CD14-positive monocyte (primary cell): ENCODE measurements around the gene LAMB4. TPM values are rescaled to one million over a fixed set of nuclear protein-coding genes. Genes with fewer than 3 reads are reported as not detected.

Experiments
- DNase-seq, 3 donors: peaks; one replicate each; pipeline ENCODE4 v3.0.0-alpha.2; 2011 to 2022
- H2AFZ ChIP-seq: 2 replicates; pipeline ENCODE4 v1.6.0; 2012; ENCODE audit warnings: mild to moderate bottlenecking, low read depth, low read length, inconsistent platforms; ENCODE audit not compliant: insufficient read depth, poor library complexity, severe bottlenecking
- H3K27ac ChIP-seq, 2 donors: 1 replicate in 1 of 2; 2 replicates in 1 of 2; pipeline ENCODE4 v1.5.1; 2012 to 2013; ENCODE audit warnings: low read length in 2 of 2, control low read depth in 1 of 2, inconsistent platforms in 1 of 2, low read depth in 1 of 2, mild to moderate bottlenecking in 1 of 2
- H3K27me3 ChIP-seq, 2 donors: one replicate each; pipeline versions ENCODE4 v1.6.0 to v1.6.1; 2011 to 2013; ENCODE audit warnings: low read length in 2 of 2; ENCODE audit not compliant: control insufficient read depth in 2 of 2, insufficient read depth in 2 of 2
- H3K36me3 ChIP-seq, 2 donors: replicated peaks in 1 of 2; 1 replicate in 1 of 2; 2 replicates in 1 of 2; pipeline versions ENCODE4 v1.5.1 to v1.6.1; 2012 to 2013; ENCODE audit warnings: low read length in 2 of 2, control low read depth in 1 of 2, inconsistent platforms in 1 of 2, mild to moderate bottlenecking in 1 of 2; ENCODE audit not compliant: insufficient read depth in 2 of 2, control insufficient read depth in 1 of 2
- H3K4me1 ChIP-seq, 2 donors: 1 replicate in 1 of 2; 2 replicates in 1 of 2; pipeline versions ENCODE4 v1.5.1 to v1.6.1; 2012 to 2013; ENCODE audit warnings: low read length in 2 of 2, control low read depth in 1 of 2, inconsistent platforms in 1 of 2, mild to moderate bottlenecking in 1 of 2, moderate library complexity in 1 of 2; ENCODE audit not compliant: insufficient read depth in 2 of 2, control insufficient read depth in 1 of 2
- H3K4me2 ChIP-seq: replicated peaks from 2 replicates; pipeline ENCODE3; 2012; ENCODE audit warnings: low read length, moderate library complexity, mild to moderate bottlenecking; ENCODE audit not compliant: poor library complexity, severe bottlenecking; ENCODE audit errors: extremely low read depth
- H3K4me3 ChIP-seq, 3 experiments: fragments of 200-600 bp in 1 of 3; sonication (generic) in 1 of 3; replicated peaks in 1 of 3; 1 replicate in 2 of 3; 2 replicates in 1 of 3; pipeline ENCODE4 v1.5.1; 2011 to 2013; ENCODE audit warnings: low read length in 3 of 3, mild to moderate bottlenecking in 3 of 3, control low read depth in 2 of 3, low read depth in 2 of 3, inconsistent platforms in 1 of 3, moderate library complexity in 1 of 3
- H3K79me2 ChIP-seq: 2 replicates; pipeline ENCODE4 v1.6.0; 2012; ENCODE audit warnings: mild to moderate bottlenecking, control low read depth, inconsistent platforms, low read length, moderate library complexity; ENCODE audit not compliant: insufficient read depth
- H3K9ac ChIP-seq: 2 replicates; pipeline ENCODE4 v1.6.0; 2017; ENCODE audit warnings: low read length, mild to moderate bottlenecking; ENCODE audit not compliant: insufficient read depth, poor library complexity, severe bottlenecking
- H3K9me3 ChIP-seq, 2 donors: replicated peaks in 1 of 2; 1 replicate in 1 of 2; 2 replicates in 1 of 2; pipeline versions ENCODE4 v1.5.1 to v1.6.1; 2012 to 2013; ENCODE audit warnings: low read length in 2 of 2, control low read depth in 1 of 2; ENCODE audit not compliant: control insufficient read depth in 1 of 2, insufficient read depth in 1 of 2
- H4K20me1 ChIP-seq: 2 replicates; pipeline ENCODE4 v1.6.0; 2012; ENCODE audit warnings: mild to moderate bottlenecking, low read length, control low read depth, moderate library complexity; ENCODE audit not compliant: insufficient read depth
- H3K27ac Mint-ChIP-seq, 7 donors: one replicate each; pipeline ENCODE4 v1.8.0; 2020; ENCODE audit warnings: mild to moderate bottlenecking in 7 of 7, mixed read lengths in 7 of 7, moderate library complexity in 6 of 7, inconsistent platforms in 2 of 7
- H3K27me3 Mint-ChIP-seq, 3 donors: one replicate each; pipeline ENCODE4 v1.8.0; 2021 to 2022; ENCODE audit warnings: low read depth in 3 of 3, mild to moderate bottlenecking in 3 of 3, mixed read lengths in 3 of 3, moderate library complexity in 3 of 3, inconsistent platforms in 1 of 3
- H3K36me3 Mint-ChIP-seq, 2 donors: one replicate each; pipeline ENCODE4 v1.8.0; 2020; ENCODE audit warnings: mixed read lengths in 2 of 2, inconsistent platforms in 1 of 2, mild to moderate bottlenecking in 1 of 2
- H3K4me1 Mint-ChIP-seq: one replicate; pipeline ENCODE4 v1.8.0; 2020; ENCODE audit warnings: mild to moderate bottlenecking, mixed read lengths
- H3K4me3 Mint-ChIP-seq, 2 donors: one replicate each; pipeline ENCODE4 v1.8.0; 2020; ENCODE audit warnings: mild to moderate bottlenecking in 2 of 2, mixed read lengths in 2 of 2, moderate library complexity in 1 of 2
- H3K9me3 Mint-ChIP-seq, 7 donors: one replicate each; pipeline ENCODE4 v1.8.0; 2020 to 2022; ENCODE audit warnings: mixed read lengths in 7 of 7, mild to moderate bottlenecking in 6 of 7, moderate library complexity in 6 of 7, inconsistent platforms in 2 of 7
- WGBS: methylation state at CpG from one replicate; pipeline ENCODE4 v1.1.5; 2013; ENCODE audit warnings: missing lambda C conversion rate; ENCODE audit not compliant: insufficient coverage; 5-methylcytosine and 5-hydroxymethylcytosine counted together
- intact Hi-C, 2 donors: fragments of 100-400 bp; cut with micrococcal nuclease; formaldehyde crosslinking; loops; one replicate each; pipeline versions ENCODE4 v1.15.0 to v1.15.1; 2023
- polyA plus RNA-seq, 3 donors: library from polyadenylated mRNA; depleted of rRNA in 1 of 3; unstranded in 2 of 3; stranded (reverse) in 1 of 3; fragments of 300-500 nt in 2 of 3; fragments of >200 nt in 1 of 3; fragmentation: Illumina TruSeq in 2 of 3; gene quantifications; 1 replicate in 2 of 3; 2 replicates in 1 of 3; pipeline ENCODE4 v1.2.3, GENCODE V29; 2012 to 2021
- TF ChIP-seq, protein P1 (sequence below): fragments of 200-600 bp; IDR thresholded peaks from one replicate; pipeline ENCODE4 v1.8.0; 2022; ENCODE audit warnings: antibody characterized with exemption, mild to moderate bottlenecking

The LAMB4 gene
- polyA plus RNA-seq, 3 donors, result not detected

DNA sequence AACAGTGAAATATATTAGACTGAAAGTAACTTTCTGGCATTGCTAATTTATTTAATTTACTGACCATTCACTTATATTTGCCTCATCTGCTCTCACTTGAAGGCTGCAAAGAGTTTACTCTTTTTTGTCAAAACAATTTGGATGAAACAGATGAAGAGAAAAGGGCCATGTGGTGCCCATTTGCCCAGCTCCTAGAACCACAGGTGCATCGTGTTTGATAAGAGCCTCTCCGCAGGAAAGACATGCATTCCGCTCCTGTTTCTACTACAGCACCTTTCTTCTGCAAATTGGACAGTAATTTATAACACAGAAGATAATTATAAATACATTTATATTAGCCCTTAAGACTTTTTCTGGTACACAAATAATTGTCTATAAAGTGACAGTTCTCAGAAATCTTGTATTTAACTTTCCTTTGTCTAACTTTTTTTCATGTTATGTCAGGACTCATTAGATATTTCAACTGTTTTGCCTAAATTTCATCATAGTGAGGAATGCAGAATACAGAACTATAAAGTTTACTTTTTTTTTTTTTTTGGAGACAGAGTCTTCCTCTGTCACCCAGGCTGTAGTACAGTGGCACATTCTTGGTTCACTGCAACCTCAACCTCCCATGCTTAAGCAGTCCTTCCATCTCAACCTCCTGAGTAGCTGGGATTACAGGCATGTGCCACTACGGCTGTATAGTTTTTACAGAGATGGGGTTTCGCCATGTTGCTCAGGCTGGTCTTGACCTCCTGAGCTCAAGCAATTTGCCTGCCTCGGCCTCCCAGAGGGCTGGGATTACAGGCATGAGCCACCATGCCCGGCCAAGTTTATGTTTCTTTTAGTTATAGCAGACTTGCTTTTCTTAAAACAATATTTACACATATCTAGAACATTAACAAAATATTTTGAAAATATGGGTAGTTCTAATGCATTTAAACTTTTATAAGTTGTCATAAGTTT lies 869 bp downstream of the LAMB4 start:
- Histone ChIP-seq H2AFZ (no peak overlapping the region), H3K4me1 (no peaks in the 10 kb centered on the region), H3K4me3 (no peak overlapping the region), H3K4me2 (no peak overlapping the region), H3K79me2 (no peaks in the 10 kb centered on the region), H3K9me3 (no peaks in the 10 kb centered on the region), H3K27me3 (no peaks in the 10 kb centered on the region), H4K20me1 (no peaks in the 10 kb centered on the region), H3K9ac (no peak overlapping the region), H3K36me3 (no peaks in the 10 kb centered on the region), H3K27ac (no peak overlapping the region)
- TF ChIP-seq, protein P1, sequence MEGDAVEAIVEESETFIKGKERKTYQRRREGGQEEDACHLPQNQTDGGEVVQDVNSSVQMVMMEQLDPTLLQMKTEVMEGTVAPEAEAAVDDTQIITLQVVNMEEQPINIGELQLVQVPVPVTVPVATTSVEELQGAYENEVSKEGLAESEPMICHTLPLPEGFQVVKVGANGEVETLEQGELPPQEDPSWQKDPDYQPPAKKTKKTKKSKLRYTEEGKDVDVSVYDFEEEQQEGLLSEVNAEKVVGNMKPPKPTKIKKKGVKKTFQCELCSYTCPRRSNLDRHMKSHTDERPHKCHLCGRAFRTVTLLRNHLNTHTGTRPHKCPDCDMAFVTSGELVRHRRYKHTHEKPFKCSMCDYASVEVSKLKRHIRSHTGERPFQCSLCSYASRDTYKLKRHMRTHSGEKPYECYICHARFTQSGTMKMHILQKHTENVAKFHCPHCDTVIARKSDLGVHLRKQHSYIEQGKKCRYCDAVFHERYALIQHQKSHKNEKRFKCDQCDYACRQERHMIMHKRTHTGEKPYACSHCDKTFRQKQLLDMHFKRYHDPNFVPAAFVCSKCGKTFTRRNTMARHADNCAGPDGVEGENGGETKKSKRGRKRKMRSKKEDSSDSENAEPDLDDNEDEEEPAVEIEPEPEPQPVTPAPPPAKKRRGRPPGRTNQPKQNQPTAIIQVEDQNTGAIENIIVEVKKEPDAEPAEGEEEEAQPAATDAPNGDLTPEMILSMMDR, result no peak
- Mint-ChIP-seq H3K4me3 (no peak overlapping the region), H3K27me3 (peaks cover 0 to 1% (median 0%) of the 10 kb centered on the region in 3 donors), H3K4me1 (no peaks in the 10 kb centered on the region), H3K36me3 (no peaks in the 10 kb centered on the region), H3K9me3 (peaks cover 0 to 3% (median 0%) of the 10 kb centered on the region in 7 donors), H3K27ac (no peak overlapping the region)
- intact Hi-C loops, result no loop called here
- DNase-seq, result no peak
- WGBS, result no CpG with 5 or more reads among the region's 7 CpGs

DNA sequence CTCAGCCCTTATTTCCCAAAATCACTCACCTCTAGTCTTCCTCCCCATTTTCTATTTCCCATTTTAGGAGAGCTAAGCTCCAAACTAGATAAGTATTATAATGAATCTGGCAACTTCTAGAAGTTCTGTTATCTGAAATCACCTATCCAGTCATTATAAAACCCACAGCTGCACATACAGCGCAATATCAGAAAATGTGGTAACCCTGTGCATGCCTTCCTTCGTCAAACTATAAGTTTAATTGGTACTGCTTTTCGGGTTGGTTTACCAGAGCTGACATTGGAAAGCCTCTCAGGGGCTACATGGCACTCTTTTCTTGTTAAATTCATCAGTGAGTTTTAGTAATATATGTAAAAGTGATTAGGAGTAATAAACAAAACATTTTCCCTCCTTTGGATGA lies 1.6 kb downstream of the LAMB4 start:
- H3K36me3 Mint-ChIP-seq, result no peaks in the 10 kb centered on the region
- Histone ChIP-seq H3K9ac (no peak overlapping the region), H3K4me1 (no peaks in the 10 kb centered on the region), H2AFZ (no peak overlapping the region), H3K27ac (no peak overlapping the region), H3K4me3 (no peak overlapping the region), H4K20me1 (no peaks in the 10 kb centered on the region), H3K4me2 (no peak overlapping the region), H3K79me2 (no peaks in the 10 kb centered on the region), H3K9me3 (no peaks in the 10 kb centered on the region), H3K36me3 (no peaks in the 10 kb centered on the region), H3K27me3 (no peaks in the 10 kb centered on the region)
- TF ChIP-seq, protein P1, result no peak
- H3K27me3 Mint-ChIP-seq, result peaks cover 0 to 1% (median 0%) of the 10 kb centered on the region in 3 donors
- no peak overlapping the region for H3K27ac Mint-ChIP-seq
- intact Hi-C loops, result no loop called here
- H3K4me1 Mint-ChIP-seq, result no peaks in the 10 kb centered on the region
- no peak overlapping the region for H3K4me3 Mint-ChIP-seq
- H3K9me3 Mint-ChIP-seq, result peaks cover 0 to 3% (median 0%) of the 10 kb centered on the region in 7 donors
- DNase-seq, result no peak
- WGBS, result 100% methylated on average over 2 of the region's 3 CpGs
